GM10266 (cell line): ENCODE results near the gene FKBP5.
"Not testable (repeated sequence)": the region's sequence is repeated elsewhere in the genome, so short reads cannot be mapped to it uniquely, and the experiment has no call there.

ENCODE experiments used
- DNase-seq: peaks from one replicate; pipeline ENCODE4 v3.0.0; 2012; ENCODE audit errors: extremely low spot score
- TF ChIP-seq, protein P1 (sequence below): IDR thresholded peaks from 2 replicates; pipeline ENCODE4 v1.5.1; 2012; ENCODE audit warnings: mild to moderate bottlenecking, low read depth; ENCODE audit not compliant: control insufficient read depth, insufficient read depth; ENCODE audit errors: missing control alignments

FKBP5 gene

DNA sequence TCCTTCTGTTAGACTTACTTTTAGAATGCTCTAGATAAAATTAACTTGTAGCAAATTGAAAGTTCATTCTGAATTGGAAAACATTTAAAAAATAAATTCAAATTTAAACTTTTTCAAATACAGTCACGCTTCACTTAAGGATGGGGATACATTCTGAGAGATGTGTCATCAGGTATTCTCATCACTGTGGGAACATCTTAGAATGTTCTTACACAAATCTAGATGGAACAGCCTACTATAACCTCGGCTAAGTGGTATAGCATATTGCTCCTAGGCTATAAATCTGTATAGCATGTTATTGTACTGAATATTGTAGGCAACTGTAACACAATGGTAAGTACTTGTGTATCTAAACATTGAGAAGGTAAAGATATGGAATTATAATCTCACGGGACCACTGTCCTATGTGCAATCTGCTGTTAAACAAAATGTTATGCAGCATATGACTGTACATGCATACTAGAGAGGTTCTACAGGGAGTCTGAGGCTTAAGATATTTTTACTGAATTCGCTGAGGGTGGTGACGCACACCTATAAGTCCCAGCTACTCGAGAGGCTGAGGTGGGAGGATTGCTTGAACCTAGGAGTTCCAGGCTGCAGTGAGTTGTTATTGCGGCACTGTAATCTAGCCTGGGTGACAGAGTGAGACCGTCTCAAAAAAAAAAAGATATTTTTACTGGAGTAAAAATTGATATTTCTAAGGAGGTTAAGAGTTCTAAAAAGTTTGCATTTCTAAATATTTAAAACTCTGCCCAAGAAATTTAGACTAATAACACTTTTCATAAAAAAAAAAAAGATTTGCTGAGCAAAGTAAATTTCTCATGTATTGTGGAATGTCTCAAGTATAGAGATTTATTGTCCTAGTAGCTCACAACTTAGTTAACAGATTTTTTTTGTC is 88.7 kb downstream of the FKBP5 start:
- DNase-seq: no peak
- TF ChIP-seq, protein P1, sequence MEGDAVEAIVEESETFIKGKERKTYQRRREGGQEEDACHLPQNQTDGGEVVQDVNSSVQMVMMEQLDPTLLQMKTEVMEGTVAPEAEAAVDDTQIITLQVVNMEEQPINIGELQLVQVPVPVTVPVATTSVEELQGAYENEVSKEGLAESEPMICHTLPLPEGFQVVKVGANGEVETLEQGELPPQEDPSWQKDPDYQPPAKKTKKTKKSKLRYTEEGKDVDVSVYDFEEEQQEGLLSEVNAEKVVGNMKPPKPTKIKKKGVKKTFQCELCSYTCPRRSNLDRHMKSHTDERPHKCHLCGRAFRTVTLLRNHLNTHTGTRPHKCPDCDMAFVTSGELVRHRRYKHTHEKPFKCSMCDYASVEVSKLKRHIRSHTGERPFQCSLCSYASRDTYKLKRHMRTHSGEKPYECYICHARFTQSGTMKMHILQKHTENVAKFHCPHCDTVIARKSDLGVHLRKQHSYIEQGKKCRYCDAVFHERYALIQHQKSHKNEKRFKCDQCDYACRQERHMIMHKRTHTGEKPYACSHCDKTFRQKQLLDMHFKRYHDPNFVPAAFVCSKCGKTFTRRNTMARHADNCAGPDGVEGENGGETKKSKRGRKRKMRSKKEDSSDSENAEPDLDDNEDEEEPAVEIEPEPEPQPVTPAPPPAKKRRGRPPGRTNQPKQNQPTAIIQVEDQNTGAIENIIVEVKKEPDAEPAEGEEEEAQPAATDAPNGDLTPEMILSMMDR: no peak

DNA sequence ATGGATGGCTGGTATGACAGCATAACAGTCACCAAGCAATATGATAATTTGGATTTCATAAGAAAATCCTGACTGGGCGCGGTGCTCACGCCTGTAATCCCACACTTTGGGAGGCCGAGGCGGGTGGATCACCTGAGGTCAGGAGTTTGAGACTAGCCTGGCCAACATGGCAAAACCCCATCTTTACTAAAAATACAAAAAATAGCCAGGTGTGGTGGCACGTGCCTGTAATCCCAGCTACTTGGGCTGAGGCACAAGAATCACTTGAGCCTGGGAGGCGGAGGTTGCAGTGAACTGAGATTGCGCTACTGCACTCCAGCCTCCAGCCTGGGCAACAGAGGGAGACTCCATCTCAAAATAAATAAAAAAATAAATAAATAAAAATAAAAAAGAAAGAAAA is 90.1 kb downstream of the FKBP5 start:
- DNase-seq: not testable (repeated sequence)

DNA sequence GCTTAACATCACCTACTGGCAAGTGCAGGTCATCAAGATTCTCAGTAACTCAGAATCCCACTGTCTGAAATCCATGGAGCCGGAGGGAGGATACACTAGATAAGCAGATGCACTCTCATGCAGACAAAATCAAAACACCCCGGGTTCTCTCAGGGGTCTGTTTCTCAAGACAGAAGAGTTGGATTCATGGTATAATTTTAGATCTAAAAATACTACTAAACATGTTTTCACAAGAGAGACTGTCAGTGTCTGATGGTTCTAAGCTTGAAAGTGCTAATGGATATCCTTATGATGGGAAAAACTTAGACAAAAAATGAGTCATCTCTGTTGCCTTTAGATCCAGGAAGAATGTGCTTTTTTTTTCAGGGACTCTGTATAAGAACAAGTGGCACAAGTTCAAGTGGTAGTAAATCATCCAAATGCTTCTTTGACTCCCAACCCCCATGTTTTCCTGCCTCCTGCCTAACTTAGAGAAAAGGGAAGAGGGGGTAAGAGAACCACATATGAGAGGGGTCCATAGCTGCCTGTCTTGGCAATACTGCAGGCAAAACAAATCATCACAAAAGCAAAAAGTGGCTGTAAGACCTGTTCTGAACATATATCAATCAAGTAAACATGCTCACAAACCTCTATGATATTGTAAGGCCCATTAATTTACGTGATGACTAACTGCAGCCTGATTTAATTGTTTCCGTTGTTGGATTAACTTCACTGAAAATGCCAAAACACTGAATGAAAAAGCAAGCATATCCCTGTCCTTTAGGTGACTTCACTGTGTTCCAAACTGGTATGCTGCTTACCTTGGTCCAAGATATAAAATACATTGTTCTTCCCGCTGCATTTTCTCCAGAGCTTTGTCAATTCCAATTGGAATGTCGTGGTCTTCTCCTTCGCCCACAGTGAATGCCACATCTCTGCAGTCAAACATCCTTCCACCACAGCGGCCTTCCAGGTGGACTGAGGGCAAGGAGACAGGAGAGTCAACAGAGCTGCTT is 92.0 kb downstream of the FKBP5 start:
- no peak for DNase-seq
- TF ChIP-seq, protein P1: no peak

DNA sequence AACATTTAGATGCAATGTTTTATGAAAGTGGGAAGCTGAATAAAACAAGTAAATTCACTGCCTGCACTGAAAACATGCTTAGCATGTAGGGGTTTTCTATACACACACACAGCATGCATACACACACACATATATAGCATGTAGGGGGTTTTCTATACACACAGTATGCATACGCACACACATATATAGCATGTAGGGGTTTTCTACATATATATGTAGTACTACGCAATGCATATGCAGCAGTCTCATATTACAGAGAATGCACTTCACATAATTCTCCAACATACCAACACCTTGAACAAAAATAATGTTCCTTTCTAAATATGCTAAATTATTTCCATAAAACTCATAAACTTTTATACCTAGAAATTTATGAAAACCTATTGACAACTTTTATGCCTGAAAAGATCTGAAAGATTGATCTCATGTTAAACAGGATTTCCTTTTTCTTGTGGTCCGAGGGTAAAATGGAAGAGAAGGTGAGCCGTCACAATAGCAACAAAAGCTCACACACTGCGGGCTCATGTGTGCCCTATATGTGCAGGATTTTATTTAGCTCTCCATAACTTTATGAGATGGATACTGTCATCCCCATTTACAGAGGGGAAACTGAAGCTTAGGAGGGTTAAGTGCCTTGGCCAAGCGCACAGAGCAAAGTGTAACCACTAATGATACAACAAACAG is 94.1 kb downstream of the FKBP5 start:
- TF ChIP-seq, protein P1: no peak
- no peak for DNase-seq

DNA sequence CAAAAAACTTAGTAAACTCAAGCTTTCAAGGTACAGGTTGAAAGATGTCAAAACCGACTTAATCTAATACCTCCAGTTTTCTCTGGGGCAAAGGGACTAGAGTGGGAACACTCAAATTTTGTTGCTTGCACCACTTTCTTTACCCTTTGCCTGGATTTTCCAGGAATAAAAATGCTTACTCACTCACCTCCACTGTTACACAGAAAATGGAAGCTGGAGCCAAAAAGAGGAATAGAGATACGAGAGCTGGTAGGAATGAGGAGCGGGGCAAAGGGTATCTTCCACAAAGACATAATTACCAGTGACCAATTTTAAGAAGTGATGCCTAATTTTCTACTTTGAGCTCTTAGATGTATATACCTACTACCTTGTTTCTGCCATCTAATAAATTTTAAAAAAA is 96.5 kb downstream of the FKBP5 start:
- TF ChIP-seq, protein P1: no peak
- no peak for DNase-seq

DNA sequence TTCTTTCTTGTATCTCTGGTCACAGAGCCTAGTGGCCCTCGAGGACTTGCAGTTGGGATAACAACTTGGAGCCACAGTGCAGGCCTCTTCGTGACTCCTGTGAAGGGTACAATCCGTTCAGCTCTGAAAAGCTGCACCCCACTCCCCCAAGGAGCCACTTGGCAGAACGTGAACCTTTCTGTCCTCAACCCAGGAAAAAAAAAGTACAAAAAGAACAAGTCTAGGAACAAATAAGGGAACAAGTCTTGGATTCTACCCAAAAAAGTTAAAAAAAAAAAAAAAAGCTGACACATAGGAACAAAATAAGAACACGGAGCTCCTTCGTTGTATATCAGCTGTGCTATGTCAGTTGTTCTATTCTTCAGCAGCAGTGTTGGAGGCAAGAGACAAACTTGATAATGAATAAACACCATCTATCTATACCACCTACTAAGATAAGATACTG is 98.1 kb downstream of the FKBP5 start:
- TF ChIP-seq, protein P1: no peak
- DNase-seq: no peak

DNA sequence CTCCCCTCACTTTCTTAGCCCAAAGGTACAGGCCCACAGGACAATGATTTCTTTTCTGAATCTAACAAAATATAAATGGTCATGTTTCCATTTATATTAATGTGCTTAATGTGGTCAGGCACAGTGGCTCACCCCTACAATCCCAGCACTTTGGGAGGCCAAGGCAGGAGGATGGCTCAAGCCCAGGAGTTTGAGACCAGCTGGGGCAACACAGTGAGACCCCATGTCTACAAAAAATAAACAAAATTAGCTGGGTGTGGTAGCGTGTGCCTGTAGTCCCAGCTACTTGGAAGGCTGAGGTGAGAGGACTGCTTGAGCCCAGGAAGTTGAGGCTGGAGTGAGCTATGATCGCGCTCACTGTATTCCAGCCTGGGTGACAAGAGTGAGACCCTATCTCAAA is 98.8 kb downstream of the FKBP5 start:
- TF ChIP-seq, protein P1: no peak
- no peak for DNase-seq
